ENCODE results near the gene CD164L2.

The CD164L2 gene

GRCh38 chr1:27349784-27350662, 33.1 kb downstream of the CD164L2 start:
- ChIA-PET CTCF (interaction anchor here (0.7 to 3.2 kb wide), 5 partner anchors 15 to 46 kb away, joined by 3 to 17 read pairs (median 4); no protein-coding TSS in a partner anchor), POLR2A (interaction anchor here (0.6 to 2.0 kb wide), 7 partner anchors 11 to 195 kb away, joined by 3 to 17 read pairs (median 5); partner anchors contain the start of genes MAP3K6, SLC9A1 and TMEM222)
- Histone ChIP-seq H3K4me3 (ENCODE audit: low read depth, low read length) (no peak overlapping the region; the same call in 1 of the 2 replicates), H3K9me3 (ENCODE audit: control insufficient read depth, insufficient read depth, low read depth, low read length) (no peaks in the 10 kb centered on the region), H3K27ac (ENCODE audit: extremely low read depth, low read depth, low read length) (no peak overlapping the region), H3K4me1 (ENCODE audit: control insufficient read depth, insufficient read depth, low read length) (peaks cover 4% of the 10 kb centered on the region), H3K36me3 (ENCODE audit: control insufficient read depth in 2 of 2, insufficient read depth in 1 of 2, low read length in 2 of 2) (peaks cover 0 to 19% of the 10 kb centered on the region in 2 experiments; a peak in 1 of 3 replicates)
- no peak for TF ChIP-seq ELK4 (IDR thresholded peaks at IDR 0.05; ENCODE audit: borderline replicate concordance, low read depth, low read length)
- no peak for TF ChIP-seq ZBTB48 (tag by site-specific recombination; IDR thresholded peaks at IDR 0.05)
- no peak for TF ChIP-seq ZNF311 (tag by site-specific recombination; IDR thresholded peaks at IDR 0.05; ENCODE audit: borderline replicate concordance)
- TF ChIP-seq, protein P1, sequence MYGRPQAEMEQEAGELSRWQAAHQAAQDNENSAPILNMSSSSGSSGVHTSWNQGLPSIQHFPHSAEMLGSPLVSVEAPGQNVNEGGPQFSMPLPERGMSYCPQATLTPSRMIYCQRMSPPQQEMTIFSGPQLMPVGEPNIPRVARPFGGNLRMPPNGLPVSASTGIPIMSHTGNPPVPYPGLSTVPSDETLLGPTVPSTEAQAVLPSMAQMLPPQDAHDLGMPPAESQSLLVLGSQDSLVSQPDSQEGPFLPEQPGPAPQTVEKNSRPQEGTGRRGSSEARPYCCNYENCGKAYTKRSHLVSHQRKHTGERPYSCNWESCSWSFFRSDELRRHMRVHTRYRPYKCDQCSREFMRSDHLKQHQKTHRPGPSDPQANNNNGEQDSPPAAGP (tag by site-specific recombination; IDR thresholded peaks at IDR 0.05): 0 out of 2 replicates have a peak, but pooled peaks have one; percentile 4
- TF ChIP-seq TRIM28 (IDR thresholded peaks at IDR 0.05; ENCODE audit: borderline replicate concordance, low read length): no peak
- peak; percentile 47 for TF ChIP-seq ZFHX2 (tag by site-specific recombination; conservative IDR thresholded peaks at IDR 0.05)
- no peak for TF ChIP-seq SETDB1 (IDR thresholded peaks at IDR 0.05; ENCODE audit: insufficient read length, low read length)
- TF ChIP-seq ZBTB26 (tag by site-specific recombination; optimal IDR thresholded peaks at IDR 0.05): peak; percentile 68
- no peak for TF ChIP-seq OVOL3 (tag by site-specific recombination; IDR thresholded peaks at IDR 0.05)
- TF ChIP-seq, protein P2, sequence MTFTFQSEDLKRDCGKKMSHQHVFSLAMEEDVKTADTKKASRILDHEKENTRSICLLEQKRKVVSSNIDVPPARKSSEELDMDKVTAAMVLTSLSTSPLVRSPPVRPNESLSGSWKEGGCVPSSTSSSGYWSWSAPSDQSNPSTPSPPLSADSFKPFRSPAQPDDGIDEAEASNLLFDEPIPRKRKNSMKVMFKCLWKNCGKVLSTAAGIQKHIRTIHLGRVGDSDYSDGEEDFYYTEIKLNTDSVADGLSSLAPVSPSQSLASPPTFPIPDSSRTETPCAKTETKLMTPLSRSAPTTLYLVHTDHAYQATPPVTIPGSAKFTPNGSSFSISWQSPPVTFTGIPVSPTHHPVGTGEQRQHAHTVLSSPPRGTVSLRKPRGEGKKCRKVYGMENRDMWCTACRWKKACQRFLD (tag by site-specific recombination; IDR thresholded peaks at IDR 0.05): no peak
- no peak for TF ChIP-seq ZNF549 (tag by site-specific recombination; IDR thresholded peaks at IDR 0.05)
- peak; percentile 42; the same call in 1 of the 2 replicates for TF ChIP-seq SP2 (tag by site-specific recombination; IDR thresholded peaks at IDR 0.05)
- no peak for TF ChIP-seq GLI2 (tag by site-specific recombination; IDR thresholded peaks at IDR 0.05; ENCODE audit: borderline replicate concordance, low read depth)

- Histone ChIP-seq H3K4me1 (ENCODE audit: control insufficient read depth, insufficient read depth, low read length) (peaks cover 4% of the 10 kb centered on the region), H3K4me3 (ENCODE audit: low read depth, low read length) (peak overlapping the region; percentile 13), H3K27ac (ENCODE audit: extremely low read depth, low read depth, low read length) (no peak overlapping the region), H3K36me3 (ENCODE audit: control insufficient read depth in 2 of 2, insufficient read depth in 1 of 2, low read length in 2 of 2) (peaks cover 0 to 18% of the 10 kb centered on the region in 2 experiments; a peak in 1 of 3 replicates), H3K9me3 (ENCODE audit: control insufficient read depth, insufficient read depth, low read depth, low read length) (no peaks in the 10 kb centered on the region)
- ChIA-PET CTCF (interaction anchor here (0.7 to 3.2 kb wide), 6 partner anchors 16 to 46 kb away, joined by 3 to 17 read pairs (median 6); partner anchors contain the start of gene MAP3K6), POLR2A (interaction anchor here (0.6 to 2.0 kb wide), 9 partner anchors 10 to 449 kb away, joined by 3 to 17 read pairs (median 5); partner anchors contain the start of genes GPATCH3, MAP3K6, SLC9A1 and TMEM222)
- TF ChIP-seq ZNF747 (tag by site-specific recombination; IDR thresholded peaks at IDR 0.05): no peak
- TF ChIP-seq OSR2 (tag by site-specific recombination; IDR thresholded peaks at IDR 0.05): peak; percentile 31; the same call in 1 of the 2 replicates
- no peak for TF ChIP-seq ZSCAN23 (tag by site-specific recombination; IDR thresholded peaks at IDR 0.05)
- peak; percentile 47 for TF ChIP-seq ZBTB8A (tag by site-specific recombination; IDR thresholded peaks at IDR 0.05)
- no peak for TF ChIP-seq ZBTB48 (tag by site-specific recombination; IDR thresholded peaks at IDR 0.05)
- no peak for TF ChIP-seq ZNF280C (tag by site-specific recombination; IDR thresholded peaks at IDR 0.05)
- peak; percentile 48; the same call in 1 of the 2 replicates for TF ChIP-seq ZEB2 (tag by site-specific recombination; IDR thresholded peaks at IDR 0.05)
- no peak for TF ChIP-seq ZNF302 (tag by site-specific recombination; IDR thresholded peaks at IDR 0.05; ENCODE audit: low read depth)
- TF ChIP-seq ZNF626 (tag by site-specific recombination; IDR thresholded peaks at IDR 0.05): no peak
- no peak for TF ChIP-seq ZNF76 (tag by site-specific recombination; IDR thresholded peaks at IDR 0.05; ENCODE audit: borderline replicate concordance, low read depth)
- peak; percentile 57; the same call in 1 of the 2 replicates for TF ChIP-seq ZNF561 (tag by site-specific recombination; IDR thresholded peaks at IDR 0.05; ENCODE audit: borderline replicate concordance)
- TF ChIP-seq ZBTB17 (tag by site-specific recombination; IDR thresholded peaks at IDR 0.05): no peak
- no peak for TF ChIP-seq ZNF837 (tag by site-specific recombination; IDR thresholded peaks at IDR 0.05)
Measured at GRCh38 chr1:27348861-27349783, 34.0 kb downstream of the CD164L2 start.

Measured in HEK293 (cell line).